Effector memory CD4-positive, alpha-beta T cell (primary cell): ENCODE data around the gene IRX5.

Experiments
- DNase-seq, 3 donors: peaks; one replicate each; pipeline ENCODE4 v3.0.0-alpha.2; 2020
- H3K27ac ChIP-seq: 2 replicates; pipeline ENCODE4 v1.7.0; 2013; ENCODE audit warnings: mild to moderate bottlenecking, low read length, moderate library complexity; ENCODE audit not compliant: insufficient read depth, poor library complexity, severe bottlenecking
- H3K27me3 ChIP-seq: replicated peaks from 2 replicates; pipeline ENCODE4 v1.7.0; 2013; ENCODE audit warnings: mild to moderate bottlenecking, low read length; ENCODE audit not compliant: insufficient read depth, control insufficient read depth, poor library complexity, severe bottlenecking
- H3K36me3 ChIP-seq: 2 replicates; pipeline ENCODE4 v1.7.0; 2013; ENCODE audit warnings: mild to moderate bottlenecking, low read length, moderate library complexity; ENCODE audit not compliant: control insufficient read depth, insufficient read depth
- H3K4me1 ChIP-seq: 2 replicates; pipeline ENCODE4 v1.7.0; 2013; ENCODE audit warnings: low read length, mild to moderate bottlenecking; ENCODE audit not compliant: control insufficient read depth, insufficient read depth, poor library complexity, severe bottlenecking
- H3K4me3 ChIP-seq: 2 replicates; pipeline ENCODE4 v1.7.0; 2013; ENCODE audit warnings: low read length, low read depth, mild to moderate bottlenecking; ENCODE audit not compliant: insufficient read depth, poor library complexity, severe bottlenecking
- H3K9me3 ChIP-seq: 2 replicates; pipeline ENCODE4 v1.7.0; 2013; ENCODE audit warnings: mild to moderate bottlenecking, low read length, moderate library complexity; ENCODE audit not compliant: control insufficient read depth

The IRX5 gene

DNA sequence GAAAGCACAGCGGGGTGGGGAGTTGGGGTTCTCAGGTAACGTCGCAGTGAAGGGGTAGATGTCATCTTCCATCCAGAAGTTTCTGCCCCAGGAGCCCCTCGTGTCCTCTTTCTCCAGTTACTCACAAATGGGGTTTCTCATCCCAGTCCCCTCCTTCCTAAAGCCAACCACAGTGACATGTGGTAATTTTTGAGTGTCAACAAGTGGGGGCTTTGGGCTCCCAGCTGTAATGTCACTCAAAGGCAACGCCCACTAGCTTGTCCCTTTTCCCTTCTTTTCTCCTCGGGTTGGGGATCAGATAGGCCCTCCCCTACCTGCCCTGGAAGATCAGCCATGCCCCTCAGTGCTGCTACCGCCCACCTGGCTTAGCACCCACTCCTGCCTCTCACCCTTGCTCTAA lies 14.4 kb downstream of the IRX5 start:
- H3K27ac ChIP-seq = no peak overlapping the region
- no peak overlapping the region for H3K4me3 ChIP-seq
- DNase-seq = no peak
- no peaks in the 10 kb centered on the region for H3K9me3 ChIP-seq
- H3K4me1 ChIP-seq = no peaks in the 10 kb centered on the region
- peaks cover 8% of the 10 kb centered on the region for H3K27me3 ChIP-seq
- no peaks in the 10 kb centered on the region for H3K36me3 ChIP-seq

DNA sequence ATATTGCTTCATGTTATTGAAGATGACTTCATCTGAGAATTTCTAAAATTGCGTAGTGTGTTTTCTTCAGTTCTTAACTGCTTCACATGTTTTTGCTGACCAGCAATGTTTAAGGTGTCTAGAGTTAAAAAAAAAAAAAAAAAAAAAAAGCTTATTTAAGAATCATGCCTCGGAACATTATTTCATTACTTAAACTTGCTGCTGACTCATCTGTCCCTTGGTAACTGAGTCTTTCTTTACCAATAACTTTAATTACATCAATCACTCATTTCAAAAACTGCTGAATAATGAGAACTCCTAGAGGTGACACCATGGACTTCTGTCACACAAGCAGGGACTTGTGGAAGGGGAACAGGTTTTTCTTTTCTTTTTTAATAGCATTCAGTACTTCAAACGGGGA lies 16.2 kb downstream of the IRX5 start:
- peaks cover 3% of the 10 kb centered on the region for H3K27me3 ChIP-seq
- H3K27ac ChIP-seq = no peak overlapping the region
- DNase-seq = no peak
- no peaks in the 10 kb centered on the region for H3K4me1 ChIP-seq
- H3K36me3 ChIP-seq = no peaks in the 10 kb centered on the region
- no peaks in the 10 kb centered on the region for H3K9me3 ChIP-seq
- no peak overlapping the region for H3K4me3 ChIP-seq

DNA sequence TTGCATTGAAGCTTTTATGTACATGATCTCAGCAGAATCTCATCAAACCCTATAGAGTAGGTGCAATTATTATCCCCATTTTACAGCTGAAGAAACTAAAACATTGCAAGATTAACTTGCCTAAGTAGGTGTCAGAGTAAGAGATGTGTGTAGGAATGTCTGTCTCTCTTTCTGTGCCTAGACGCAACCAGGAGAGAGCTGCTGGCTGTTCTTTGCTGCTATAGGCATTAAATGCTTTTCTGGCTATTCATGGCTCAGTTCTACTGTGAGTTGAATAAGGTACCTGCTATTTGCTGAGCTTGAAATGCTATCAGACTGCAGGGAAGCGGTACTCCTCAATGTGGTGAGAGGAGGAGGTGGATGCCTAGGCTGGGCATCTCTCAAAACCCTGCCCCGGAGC lies 17.0 kb downstream of the IRX5 start:
- no peak for DNase-seq
- no peaks in the 10 kb centered on the region for H3K4me1 ChIP-seq
- H3K36me3 ChIP-seq = no peaks in the 10 kb centered on the region
- no peaks in the 10 kb centered on the region for H3K9me3 ChIP-seq
- no peak overlapping the region for H3K4me3 ChIP-seq
- no peaks in the 10 kb centered on the region for H3K27me3 ChIP-seq
- no peak overlapping the region for H3K27ac ChIP-seq

GRCh38 chr16:54952195-54952594 lies 21.5 kb downstream of the IRX5 start:
- H3K27ac ChIP-seq = no peak overlapping the region
- DNase-seq = no peak
- H3K9me3 ChIP-seq = no peaks in the 10 kb centered on the region
- no peaks in the 10 kb centered on the region for H3K27me3 ChIP-seq
- H3K4me3 ChIP-seq = no peak overlapping the region
- no peaks in the 10 kb centered on the region for H3K36me3 ChIP-seq
- H3K4me1 ChIP-seq = no peaks in the 10 kb centered on the region

- Histone ChIP-seq H3K4me1 (no peaks in the 10 kb centered on the region), H3K4me3 (no peak overlapping the region), H3K9me3 (no peaks in the 10 kb centered on the region), H3K27ac (no peak overlapping the region), H3K27me3 (no peaks in the 10 kb centered on the region), H3K36me3 (no peaks in the 10 kb centered on the region)
- DNase-seq = no peak
Observed at GRCh38 chr16:54953461-54953860, 22.8 kb downstream of the IRX5 start.

- Histone ChIP-seq H3K4me1 (no peaks in the 10 kb centered on the region), H3K9me3 (no peaks in the 10 kb centered on the region), H3K4me3 (no peak overlapping the region), H3K27me3 (no peaks in the 10 kb centered on the region), H3K36me3 (no peaks in the 10 kb centered on the region), H3K27ac (no peak overlapping the region)
- no peak for DNase-seq
Observed at GRCh38 chr16:54954220-54954619, 23.6 kb downstream of the IRX5 start.

- Histone ChIP-seq H3K4me1 (no peaks in the 10 kb centered on the region), H3K27ac (no peak overlapping the region), H3K4me3 (no peak overlapping the region), H3K27me3 (no peaks in the 10 kb centered on the region), H3K36me3 (no peaks in the 10 kb centered on the region), H3K9me3 (no peaks in the 10 kb centered on the region)
- DNase-seq = no peak
Observed at GRCh38 chr16:54955757-54956156, 25.1 kb downstream of the IRX5 start.

- H3K9me3 ChIP-seq = no peaks in the 10 kb centered on the region
- H3K4me3 ChIP-seq = no peak overlapping the region
- H3K27me3 ChIP-seq = no peaks in the 10 kb centered on the region
- no peak for DNase-seq
- H3K27ac ChIP-seq = no peak overlapping the region
- no peaks in the 10 kb centered on the region for H3K4me1 ChIP-seq
- no peaks in the 10 kb centered on the region for H3K36me3 ChIP-seq
Observed at GRCh38 chr16:54957403-54958166, 26.9 kb downstream of the IRX5 start.

- Histone ChIP-seq H3K9me3 (no peaks in the 10 kb centered on the region), H3K4me3 (no peak overlapping the region), H3K36me3 (no peaks in the 10 kb centered on the region), H3K27me3 (no peaks in the 10 kb centered on the region), H3K27ac (no peak overlapping the region), H3K4me1 (no peaks in the 10 kb centered on the region)
- no peak for DNase-seq
Observed at GRCh38 chr16:54962045-54962444, 31.4 kb downstream of the IRX5 start.

DNA sequence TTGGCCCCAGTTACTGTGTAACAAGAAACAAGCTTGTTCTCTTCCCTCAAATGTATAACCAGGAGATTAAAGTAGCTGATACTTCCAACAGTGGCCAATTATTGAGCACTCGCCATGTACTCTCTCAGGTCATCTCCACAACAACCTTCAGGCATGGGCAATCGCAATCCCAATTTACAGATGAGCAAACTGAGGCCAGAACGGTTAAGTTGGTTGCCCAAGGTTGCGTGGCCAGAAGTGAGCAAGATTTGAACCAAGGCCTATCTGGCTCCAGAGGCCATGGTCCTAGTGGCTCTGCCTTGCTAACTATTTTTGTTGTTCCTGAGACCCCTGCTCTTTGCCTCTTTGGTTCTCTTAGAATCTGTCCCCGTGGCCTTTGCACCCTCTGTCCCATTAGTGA lies 33.6 kb downstream of the IRX5 start:
- Histone ChIP-seq H3K27me3 (no peaks in the 10 kb centered on the region), H3K27ac (no peak overlapping the region), H3K36me3 (no peaks in the 10 kb centered on the region), H3K4me3 (no peak overlapping the region), H3K9me3 (no peaks in the 10 kb centered on the region), H3K4me1 (no peaks in the 10 kb centered on the region)
- DNase-seq = no peak
